Prostate gland (tissue), 2 donors: ENCODE data around the gene RETREG1. TPM values are rescaled to one million over a fixed set of nuclear protein-coding genes. Genes with fewer than 3 reads are reported as not detected.
A peak's percentile ranks its signal among the peaks of the same experiment; 100 is the strongest.

ENCODE experiments used
- DNase-seq: peaks from one replicate; pipeline ENCODE4 v3.0.0-alpha.2; 2019; ENCODE audit warnings: low spot score
- H3K27ac ChIP-seq, 2 donors: fragments of 200-600 bp; sonication (generic); 2 replicates each; pipeline ENCODE4 v1.5.1; 2017 to 2019
- H3K27me3 ChIP-seq: fragments of 200-600 bp; sonication (generic); replicated peaks from 2 replicates; pipeline ENCODE4 v1.5.1; 2019; ENCODE audit not compliant: insufficient read depth
- H3K36me3 ChIP-seq, 2 donors: fragments of 200-600 bp; sonication (generic); 1 replicate in 1 of 2; 2 replicates in 1 of 2; pipeline versions ENCODE4 v1.5.1 to v1.8.1; 2017 to 2019
- H3K4me1 ChIP-seq: fragments of 200-600 bp; sonication (generic); replicated peaks from 2 replicates; pipeline ENCODE4 v1.5.1; 2019
- H3K4me3 ChIP-seq, 2 donors: fragments of 200-600 bp; sonication (generic); 2 replicates each; pipeline ENCODE4 v1.5.1; 2017 to 2019
- H3K9me3 ChIP-seq: fragments of 200-600 bp; sonication (generic); 2 replicates; pipeline ENCODE4 v1.5.1; 2017
- POLR2A ChIP-seq: fragments of 450-650 bp; IDR thresholded peaks from one replicate; pipeline ENCODE4 v1.6.1; 2016; ENCODE audit warnings: antibody characterized with exemption, mild to moderate bottlenecking
- POLR2AphosphoS5 ChIP-seq: sonication (generic); formaldehyde crosslinking; IDR thresholded peaks from one replicate; pipeline ENCODE4 v1.6.1; 2017; ENCODE audit warnings: antibody characterized with exemption
- WGBS: methylation state at CpG from one replicate; pipeline ENCODE4 v1.1.5; 2018; 5-methylcytosine and 5-hydroxymethylcytosine counted together
- intact Hi-C: fragments of 100-400 bp; cut with DNase I; formaldehyde crosslinking; loops from one replicate; pipeline ENCODE4 v1.14.2; 2022
- total RNA-seq, 2 donors: library from RNA; depleted of rRNA; stranded (reverse); fragments of >200 nt; gene quantifications; one replicate each; pipeline ENCODE4 v1.1.0, GENCODE V29; 2016
- TF ChIP-seq, protein P1 (sequence below), 4 experiments: fragments of 200-600 bp in 2 of 4; fragments of 450-650 bp in 2 of 4; sonication (generic) in 2 of 4; IDR thresholded peaks; 1 replicate in 3 of 4; 2 replicates in 1 of 4; pipeline ENCODE4 v1.5.1; 2016 to 2019; ENCODE audit warnings: antibody characterized with exemption in 4 of 4, mild to moderate bottlenecking in 2 of 4, moderate library complexity in 2 of 4

Gene RETREG1
- total RNA-seq, 2 donors from 2014 or later, result 13.5 to 18.4 TPM

DNA sequence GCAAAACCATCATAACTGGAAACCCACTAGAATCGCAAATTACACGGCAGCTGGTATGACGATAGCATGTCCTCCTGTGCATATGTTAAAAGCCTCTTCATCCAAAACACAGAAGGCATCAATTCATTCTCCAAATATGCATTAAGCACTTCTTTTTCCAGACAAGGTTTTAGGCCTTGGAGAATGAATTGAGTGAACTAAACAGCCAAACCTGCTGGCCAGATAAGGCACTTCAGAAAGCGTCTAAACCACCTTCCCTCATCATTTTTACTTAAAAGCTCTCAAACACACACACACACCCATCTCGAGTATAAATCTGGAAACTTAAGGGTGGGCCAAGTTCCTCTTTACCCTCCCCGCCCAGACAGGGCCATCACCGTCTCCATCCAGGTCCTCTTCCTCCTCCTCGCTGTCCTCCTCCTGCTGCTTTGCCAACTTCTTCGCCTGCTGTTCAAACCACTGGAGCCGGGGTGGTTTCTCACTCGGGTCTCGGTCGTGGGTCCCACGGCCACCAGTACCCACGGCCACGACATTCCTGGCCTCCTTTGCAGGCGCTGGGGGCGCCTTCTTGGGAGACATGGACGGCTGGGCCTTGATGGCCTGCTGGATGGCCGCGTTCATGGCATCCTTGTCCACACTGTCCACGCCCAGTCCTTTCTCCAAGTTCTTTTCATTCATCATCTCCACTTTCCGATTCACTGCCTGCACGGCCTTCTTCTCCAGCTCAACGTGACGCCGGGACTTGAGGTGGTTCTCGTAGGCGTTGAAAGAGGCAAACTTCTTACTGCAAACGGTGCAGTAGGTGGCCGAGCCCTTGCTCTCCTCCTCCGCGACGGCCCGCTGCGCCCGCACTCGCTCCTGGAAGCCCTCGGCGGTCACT is 151.9 kb downstream of the RETREG1 start:
- Histone ChIP-seq H3K4me3 (peak overlapping the region; percentile 67 to 74), H3K27ac (peak overlapping the region; percentile 77 to 78), H3K4me1 (peaks cover 9% of the 10 kb centered on the region), H3K36me3 (peaks cover 0 to 5% of the 10 kb centered on the region in 2 donors), H3K27me3 (no peaks in the 10 kb centered on the region), H3K9me3 (no peaks in the 10 kb centered on the region)
- WGBS, result 6% methylated on average over 40 of the region's 40 CpGs
- TF ChIP-seq, protein P1, sequence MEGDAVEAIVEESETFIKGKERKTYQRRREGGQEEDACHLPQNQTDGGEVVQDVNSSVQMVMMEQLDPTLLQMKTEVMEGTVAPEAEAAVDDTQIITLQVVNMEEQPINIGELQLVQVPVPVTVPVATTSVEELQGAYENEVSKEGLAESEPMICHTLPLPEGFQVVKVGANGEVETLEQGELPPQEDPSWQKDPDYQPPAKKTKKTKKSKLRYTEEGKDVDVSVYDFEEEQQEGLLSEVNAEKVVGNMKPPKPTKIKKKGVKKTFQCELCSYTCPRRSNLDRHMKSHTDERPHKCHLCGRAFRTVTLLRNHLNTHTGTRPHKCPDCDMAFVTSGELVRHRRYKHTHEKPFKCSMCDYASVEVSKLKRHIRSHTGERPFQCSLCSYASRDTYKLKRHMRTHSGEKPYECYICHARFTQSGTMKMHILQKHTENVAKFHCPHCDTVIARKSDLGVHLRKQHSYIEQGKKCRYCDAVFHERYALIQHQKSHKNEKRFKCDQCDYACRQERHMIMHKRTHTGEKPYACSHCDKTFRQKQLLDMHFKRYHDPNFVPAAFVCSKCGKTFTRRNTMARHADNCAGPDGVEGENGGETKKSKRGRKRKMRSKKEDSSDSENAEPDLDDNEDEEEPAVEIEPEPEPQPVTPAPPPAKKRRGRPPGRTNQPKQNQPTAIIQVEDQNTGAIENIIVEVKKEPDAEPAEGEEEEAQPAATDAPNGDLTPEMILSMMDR (IDR thresholded peaks at IDR 0.05), result no peak
- TF ChIP-seq POLR2AphosphoS5 (no peak), POLR2A (no peak)
- intact Hi-C loops, result no loop called here
- DNase-seq, result no peak

DNA sequence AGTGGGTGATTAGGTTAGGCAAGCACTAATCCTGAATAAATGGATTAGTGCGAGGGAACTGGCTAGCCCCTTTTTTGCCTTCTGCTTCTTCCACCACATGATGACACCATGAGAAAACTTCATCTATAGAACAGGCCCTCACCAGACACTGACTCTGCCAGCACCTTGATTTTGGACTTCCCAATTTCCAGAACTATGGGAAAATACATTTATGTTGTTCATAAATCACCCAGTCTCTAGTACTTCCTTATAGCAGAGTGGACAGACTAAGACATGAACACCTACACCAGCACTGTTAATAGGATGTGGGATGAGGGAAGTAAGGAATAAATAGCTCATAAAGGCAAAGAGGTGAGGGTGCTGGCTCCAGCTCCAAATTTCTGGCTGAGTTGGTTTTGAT is 152.6 kb downstream of the RETREG1 start:
- no peak for DNase-seq
- intact Hi-C loops, result no loop called here
- Histone ChIP-seq H3K27ac (no peak overlapping the region), H3K4me3 (peak overlapping the region; percentile 67 to 74), H3K9me3 (no peaks in the 10 kb centered on the region), H3K36me3 (peaks cover 0 to 5% of the 10 kb centered on the region in 2 donors), H3K4me1 (peaks cover 9% of the 10 kb centered on the region), H3K27me3 (no peaks in the 10 kb centered on the region)
- WGBS, result 86% methylated on average over 1 of the region's 1 CpG
- no peak for TF ChIP-seq POLR2A

DNA sequence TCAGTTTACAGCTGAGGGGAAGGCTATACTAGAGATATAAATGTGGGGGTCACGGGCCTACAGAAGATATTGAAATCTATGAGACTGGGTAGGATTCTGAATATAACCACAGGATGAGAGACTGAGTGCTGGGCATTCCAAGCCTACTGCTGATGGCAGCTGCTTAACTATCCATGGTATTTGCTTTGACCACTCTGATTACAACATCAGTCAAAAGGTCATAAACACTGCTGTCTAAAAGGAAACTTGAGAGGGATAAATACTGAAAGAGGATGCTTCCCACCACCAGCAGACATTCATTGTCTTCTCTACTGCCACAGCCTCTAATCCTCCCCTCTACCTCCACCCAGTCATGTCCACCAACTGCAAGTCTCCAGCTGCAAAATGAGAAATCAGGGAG is 155.0 kb downstream of the RETREG1 start:
- Histone ChIP-seq H3K9me3 (no peaks in the 10 kb centered on the region), H3K36me3 (peaks cover 0 to 5% of the 10 kb centered on the region in 2 donors), H3K4me1 (peaks cover 5% of the 10 kb centered on the region), H3K4me3 (no peak overlapping the region), H3K27me3 (no peaks in the 10 kb centered on the region), H3K27ac (no peak overlapping the region)
- TF ChIP-seq POLR2AphosphoS5 (no peak), POLR2A (no peak)
- TF ChIP-seq, protein P1 (IDR thresholded peaks at IDR 0.05), result no peak
- DNase-seq, result no peak
- intact Hi-C loops, result no loop called here
- 82% methylated on average over 1 of the region's 1 CpG for WGBS

DNA sequence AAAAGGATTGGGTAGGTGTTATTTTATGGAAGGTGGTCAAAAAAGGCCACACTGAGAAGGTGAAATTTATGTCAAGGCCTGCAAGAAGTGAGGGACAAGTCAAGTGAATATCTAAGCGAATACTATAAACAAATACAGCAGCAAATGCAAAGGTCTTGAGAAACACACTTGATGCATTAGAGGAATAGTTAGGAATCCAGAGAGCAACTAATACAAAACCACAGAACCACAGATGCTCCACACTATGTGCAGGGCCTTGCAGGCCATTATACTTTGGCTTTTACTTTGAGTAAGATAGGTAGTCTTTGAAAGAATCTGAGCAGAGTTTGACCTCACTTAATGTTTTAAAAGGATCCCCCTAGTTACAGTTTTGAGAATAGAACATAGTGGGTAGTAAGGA is 155.8 kb downstream of the RETREG1 start:
- WGBS, result 100% methylated on average over 1 of the region's 1 CpG
- TF ChIP-seq POLR2AphosphoS5 (no peak), POLR2A (no peak)
- TF ChIP-seq, protein P1 (IDR thresholded peaks at IDR 0.05), result no peak
- peaks cover 0 to 5% of the 10 kb centered on the region in 2 donors for H3K36me3 ChIP-seq
- no peak for DNase-seq
- intact Hi-C loops, result no loop called here
- peaks cover 5% of the 10 kb centered on the region for H3K4me1 ChIP-seq
- no peaks in the 10 kb centered on the region for H3K9me3 ChIP-seq
- H3K27me3 ChIP-seq, result no peaks in the 10 kb centered on the region
- no peak overlapping the region for H3K27ac ChIP-seq
- no peak overlapping the region for H3K4me3 ChIP-seq

DNA sequence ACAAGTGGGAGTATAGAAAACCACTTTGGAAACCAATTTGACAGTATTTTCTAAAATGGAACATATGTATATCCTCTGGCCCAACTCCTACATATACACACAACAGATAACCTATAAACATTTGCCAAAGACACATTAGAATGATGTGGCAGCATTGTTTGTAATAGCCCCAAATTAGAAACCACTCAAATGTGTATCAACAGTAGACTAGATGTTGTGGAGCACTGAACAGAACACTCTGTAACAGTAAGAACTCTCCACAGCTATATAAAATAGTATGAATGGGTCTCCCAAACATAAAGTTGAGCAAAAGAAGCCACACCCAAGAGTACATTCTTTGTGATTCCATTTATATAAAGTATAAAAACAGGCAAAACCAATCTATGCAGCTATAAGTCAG is 157.3 kb downstream of the RETREG1 start:
- intact Hi-C loops, result no loop called here
- Histone ChIP-seq H3K27ac (no peak overlapping the region), H3K4me1 (peaks cover 5% of the 10 kb centered on the region), H3K36me3 (peaks cover 0 to 5% of the 10 kb centered on the region in 2 donors), H3K27me3 (no peaks in the 10 kb centered on the region), H3K4me3 (no peak overlapping the region), H3K9me3 (no peaks in the 10 kb centered on the region)
- TF ChIP-seq, protein P1 (IDR thresholded peaks at IDR 0.05), result no peak
- TF ChIP-seq POLR2A, result no peak
- no peak for TF ChIP-seq POLR2AphosphoS5
- DNase-seq, result no peak
